Neural progenitor cell (in vitro differentiated cells): ENCODE results near the gene MBNL2.

ENCODE experiments used
- EZH2 ChIP-seq: fragments of 200-600 bp; sonication (generic); IDR thresholded peaks from 2 replicates; pipeline ENCODE4 v1.6.1; 2017; ENCODE audit warnings: antibody characterized with exemption, mild to moderate bottlenecking, moderate library complexity
- EZH2phosphoT487 ChIP-seq: fragments of 200-600 bp; sonication (generic); IDR thresholded peaks from 2 replicates; pipeline ENCODE4 v1.6.1; 2017; ENCODE audit warnings: antibody characterized with exemption
- TF ChIP-seq, protein P1 (sequence below): fragments of 200-600 bp; sonication (generic); IDR thresholded peaks from 2 replicates; pipeline ENCODE4 v1.5.1; 2017; ENCODE audit warnings: antibody characterized with exemption, mild to moderate bottlenecking

- TF ChIP-seq, protein P1, sequence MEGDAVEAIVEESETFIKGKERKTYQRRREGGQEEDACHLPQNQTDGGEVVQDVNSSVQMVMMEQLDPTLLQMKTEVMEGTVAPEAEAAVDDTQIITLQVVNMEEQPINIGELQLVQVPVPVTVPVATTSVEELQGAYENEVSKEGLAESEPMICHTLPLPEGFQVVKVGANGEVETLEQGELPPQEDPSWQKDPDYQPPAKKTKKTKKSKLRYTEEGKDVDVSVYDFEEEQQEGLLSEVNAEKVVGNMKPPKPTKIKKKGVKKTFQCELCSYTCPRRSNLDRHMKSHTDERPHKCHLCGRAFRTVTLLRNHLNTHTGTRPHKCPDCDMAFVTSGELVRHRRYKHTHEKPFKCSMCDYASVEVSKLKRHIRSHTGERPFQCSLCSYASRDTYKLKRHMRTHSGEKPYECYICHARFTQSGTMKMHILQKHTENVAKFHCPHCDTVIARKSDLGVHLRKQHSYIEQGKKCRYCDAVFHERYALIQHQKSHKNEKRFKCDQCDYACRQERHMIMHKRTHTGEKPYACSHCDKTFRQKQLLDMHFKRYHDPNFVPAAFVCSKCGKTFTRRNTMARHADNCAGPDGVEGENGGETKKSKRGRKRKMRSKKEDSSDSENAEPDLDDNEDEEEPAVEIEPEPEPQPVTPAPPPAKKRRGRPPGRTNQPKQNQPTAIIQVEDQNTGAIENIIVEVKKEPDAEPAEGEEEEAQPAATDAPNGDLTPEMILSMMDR, result no peak
- TF ChIP-seq EZH2phosphoT487 (no peak), EZH2 (no peak)
Measured at GRCh38 chr13:97346097-97346496, 124.0 kb downstream of the MBNL2 start.
